Stimulated activated CD8-positive, alpha-beta memory T cell treated with anti-CD3 and anti-CD28 coated beads, Interleukin-12 subunit alpha, Interleukin-12 subunit beta, amount 100 ng/mL, for 4 hours (primary cell): ENCODE measurements around the gene CHID1.

Source experiments
- DNase-seq: peaks from one replicate; pipeline ENCODE4 v3.0.0-alpha.2; 2020; ENCODE audit warnings: low read depth

Gene CHID1

GRCh38 chr11:887589-887988, 23.0 kb downstream of the CHID1 start:
- DNase-seq = no peak

GRCh38 chr11:886568-886967, 24.0 kb downstream of the CHID1 start:
- DNase-seq = no peak

- DNase-seq = no peak
Observed at GRCh38 chr11:884578-885070, 26.0 kb downstream of the CHID1 start.

GRCh38 chr11:883527-883926, 27.1 kb downstream of the CHID1 start:
- DNase-seq = no peak

GRCh38 chr11:882596-882995, 28.0 kb downstream of the CHID1 start:
- DNase-seq = no peak

GRCh38 chr11:880447-880846, 30.2 kb downstream of the CHID1 start:
- no peak for DNase-seq

- DNase-seq = no peak
Observed at GRCh38 chr11:877565-877964, 33.0 kb downstream of the CHID1 start.

- DNase-seq = no peak
Observed at GRCh38 chr11:876545-876944, 34.1 kb downstream of the CHID1 start.

GRCh38 chr11:875769-876301, 34.8 kb downstream of the CHID1 start:
- no peak for DNase-seq

- DNase-seq = no peak
Observed at GRCh38 chr11:875203-875602, 35.4 kb downstream of the CHID1 start.

GRCh38 chr11:873706-874105, 36.9 kb downstream of the CHID1 start:
- DNase-seq = no peak

- DNase-seq = no peak
Observed at GRCh38 chr11:872799-873198, 37.8 kb downstream of the CHID1 start.

GRCh38 chr11:871472-871871, 39.1 kb downstream of the CHID1 start:
- DNase-seq = no peak

GRCh38 chr11:870418-870817, 40.2 kb downstream of the CHID1 start:
- no peak for DNase-seq

GRCh38 chr11:870127-870413, 40.5 kb downstream of the CHID1 start:
- no peak for DNase-seq

- DNase-seq = no peak
Observed at GRCh38 chr11:869399-870126, 41.0 kb downstream of the CHID1 start.

- DNase-seq = no peak
Observed at GRCh38 chr11:868802-869201, 41.8 kb downstream of the CHID1 start.

- no peak for DNase-seq
Observed at GRCh38 chr11:868394-868793, 42.2 kb downstream of the CHID1 start.

- DNase-seq = no peak
Observed at GRCh38 chr11:867856-868358, 42.7 kb downstream of the CHID1 start.

GRCh38 chr11:866481-866880, 44.1 kb downstream of the CHID1 start:
- DNase-seq = no peak

GRCh38 chr11:865462-866430, 44.9 kb downstream of the CHID1 start:
- DNase-seq = no peak

- no peak for DNase-seq
Observed at GRCh38 chr11:864898-865297, 45.7 kb downstream of the CHID1 start.
